Sciatic nerve (tissue), 2 donors: ENCODE measurements around the gene COL18A1. TPM values are rescaled to one million over a fixed set of nuclear protein-coding genes. Genes with fewer than 3 reads are reported as not detected.
A peak's percentile ranks its signal among the peaks of the same experiment; 100 is the strongest.

Experiments
- ATAC-seq: fragments of 200-7000 bp; cut with Tn5 transposase; one replicate; pipeline ENCODE4 v1.9.1; 2020; ENCODE audit warnings: mild to moderate bottlenecking, moderate library complexity
- DNase-seq: peaks from one replicate; pipeline ENCODE4 v3.0.0-alpha.2; 2020; ENCODE audit warnings: low spot score
- intact Hi-C: fragments of 100-400 bp; cut with DNase I; formaldehyde crosslinking; loops from one replicate; pipeline ENCODE4 v1.14.2; 2022
- total RNA-seq: library from RNA; stranded (reverse); fragmentation: NEBNext Ultra II Directional; extraction: Animal tissue kit (Norgen Biotek cat#: 25700); gene quantifications from one replicate; pipeline ENCODE4 v1.2.1, GENCODE V29; 2021
- donor health status: DM: no; HTN: no; CAD: no.
- donor health status: DM: no; HTN: no; CAD: no.

Gene COL18A1
- total RNA-seq, 1 donor from 2014 or later, result 129 TPM

DNA sequence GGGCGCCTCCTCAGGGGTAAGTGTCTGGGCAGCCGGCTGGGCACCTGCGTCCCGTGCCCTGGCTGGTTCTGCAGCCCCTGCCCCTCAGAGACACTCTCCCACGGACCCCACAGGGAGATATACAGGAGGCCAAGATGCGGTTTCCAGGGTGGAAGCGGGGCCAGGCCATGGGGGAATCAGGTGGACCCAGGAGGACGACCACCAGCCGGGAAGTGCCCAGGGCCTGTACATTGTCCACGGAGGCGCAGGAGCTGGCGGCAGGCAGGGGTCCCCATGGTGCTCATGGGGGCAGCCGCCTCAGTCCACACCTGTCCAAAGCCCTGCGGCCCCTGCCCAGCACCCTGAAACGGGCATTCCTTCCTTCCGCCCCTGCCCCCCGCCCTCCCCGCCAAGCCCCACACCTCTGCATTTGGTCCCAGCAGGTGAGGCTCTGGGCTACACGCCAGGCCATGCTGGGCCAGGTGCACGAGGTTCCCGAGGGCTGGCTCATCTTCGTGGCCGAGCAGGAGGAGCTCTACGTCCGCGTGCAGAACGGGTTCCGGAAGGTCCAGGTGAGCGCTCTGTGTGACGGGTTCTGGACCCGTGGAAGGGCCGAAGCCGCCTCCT is 100.6 kb downstream of the COL18A1 start:
- ATAC-seq, result no peak
- intact Hi-C loops, result no loop called here
- peak; percentile 57 for DNase-seq

DNA sequence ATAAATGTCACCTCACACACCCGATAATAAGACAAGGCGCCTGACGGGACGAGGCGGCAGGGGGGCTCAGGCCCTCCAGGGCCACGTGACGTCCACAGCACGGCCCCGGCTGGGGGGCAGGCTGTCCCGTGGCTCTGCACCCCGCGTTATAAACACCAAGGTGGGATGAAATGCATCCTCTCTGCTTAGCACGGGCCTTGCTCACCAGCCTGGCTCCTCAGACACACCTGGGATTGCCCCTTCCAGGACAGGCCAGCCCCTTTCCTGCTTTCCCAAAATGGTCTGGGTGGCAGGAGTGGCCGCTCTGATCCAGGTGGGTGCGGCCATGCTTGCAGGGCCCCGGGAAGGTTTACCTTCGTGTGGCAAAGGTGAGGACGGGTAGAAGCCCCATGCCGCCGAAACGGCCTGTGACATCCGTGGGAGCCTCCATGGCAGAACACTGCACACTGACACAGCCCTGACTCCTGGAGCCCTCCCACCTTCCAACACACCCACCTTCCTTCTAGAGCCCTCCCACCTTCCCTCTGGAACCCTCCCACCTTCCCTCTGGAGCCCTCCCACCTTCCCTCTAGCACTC is 101.4 kb downstream of the COL18A1 start:
- intact Hi-C loops, result no loop called here
- DNase-seq (peak; percentile 50), ATAC-seq (no peak)

DNA sequence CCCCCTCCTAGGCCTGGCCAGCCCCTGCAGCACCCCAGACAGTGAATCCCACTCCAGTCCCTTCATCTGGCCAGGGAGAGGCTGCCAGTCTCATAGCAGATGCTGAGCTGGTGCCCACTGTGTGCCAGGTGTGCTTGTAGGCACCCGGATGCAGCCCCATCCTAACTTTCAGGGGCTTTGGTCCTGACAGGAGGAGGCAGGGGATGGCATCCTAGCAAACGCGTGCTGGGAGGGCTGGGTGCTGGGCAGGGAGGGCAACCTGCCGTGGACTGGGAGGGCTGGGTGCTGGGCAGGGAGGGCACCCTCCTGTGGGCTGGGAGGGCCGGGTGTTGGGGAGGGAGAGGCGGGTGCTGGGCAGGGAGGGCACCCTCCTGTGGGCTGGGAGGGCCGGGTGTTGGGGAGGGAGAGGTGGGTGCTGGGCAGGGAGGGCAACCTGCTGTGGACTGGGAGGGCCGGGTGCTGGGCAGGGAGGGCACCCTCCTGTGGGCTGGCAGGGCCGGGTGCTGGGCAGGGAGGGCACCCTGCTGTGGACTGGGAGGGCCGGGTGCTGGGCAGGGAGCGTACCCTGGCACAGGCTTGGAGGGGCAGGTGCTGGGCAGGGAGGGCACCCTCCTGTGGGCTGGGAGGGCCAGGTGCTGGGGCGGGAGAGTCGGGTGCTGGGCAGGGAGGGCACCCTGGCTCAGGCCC is 102.0 kb downstream of the COL18A1 start:
- intact Hi-C loops, result no loop called here
- ATAC-seq (no peak), DNase-seq (peak; percentile 53)

- intact Hi-C loops, result no loop called here
- DNase-seq (peak; percentile 38), ATAC-seq (no peak)
These were observed 102.5 kb downstream of the COL18A1 start for GRCh38 chr21:45507523-45507875.

DNA sequence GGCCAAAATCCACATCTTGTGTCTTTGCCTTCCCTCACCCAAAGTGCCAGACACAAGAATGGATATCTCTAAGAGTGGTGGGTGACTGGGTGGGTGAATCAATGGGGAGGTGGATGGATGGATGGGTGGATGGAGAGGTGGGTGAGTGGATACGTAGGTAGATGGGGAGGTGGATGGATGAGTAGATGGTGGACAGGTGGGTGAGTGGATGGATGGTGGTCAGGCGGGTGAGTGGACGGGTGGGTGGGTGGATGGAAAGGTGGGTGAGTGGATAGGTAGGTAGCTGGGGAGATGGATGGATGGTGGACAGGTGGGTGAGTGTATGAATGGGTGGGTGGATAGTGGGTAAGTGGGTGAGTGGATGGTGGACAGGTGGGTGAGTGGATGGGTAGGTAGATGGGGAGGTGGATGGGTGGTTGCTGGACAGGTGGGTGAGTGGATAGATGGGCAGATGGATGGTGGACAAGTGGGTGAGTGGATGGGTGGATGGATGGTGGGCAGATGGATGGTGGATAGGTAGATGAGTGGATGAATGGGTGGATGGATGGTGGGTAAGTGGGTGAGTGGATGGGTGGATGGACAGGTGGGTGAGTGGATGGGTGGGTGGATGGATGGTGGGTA is 103.0 kb downstream of the COL18A1 start:
- no peak for ATAC-seq
- DNase-seq, result peak; percentile 35
- intact Hi-C loops, result no loop called here

GRCh38 chr21:45508607-45509565 is 103.9 kb downstream of the COL18A1 start:
- intact Hi-C loops, result no loop called here
- ATAC-seq (no peak), DNase-seq (peak; percentile 57)

- ATAC-seq (no peak), DNase-seq (peak; percentile 58)
- intact Hi-C loops, result no loop called here
These were observed 104.9 kb downstream of the COL18A1 start for GRCh38 chr21:45509566-45510465.

DNA sequence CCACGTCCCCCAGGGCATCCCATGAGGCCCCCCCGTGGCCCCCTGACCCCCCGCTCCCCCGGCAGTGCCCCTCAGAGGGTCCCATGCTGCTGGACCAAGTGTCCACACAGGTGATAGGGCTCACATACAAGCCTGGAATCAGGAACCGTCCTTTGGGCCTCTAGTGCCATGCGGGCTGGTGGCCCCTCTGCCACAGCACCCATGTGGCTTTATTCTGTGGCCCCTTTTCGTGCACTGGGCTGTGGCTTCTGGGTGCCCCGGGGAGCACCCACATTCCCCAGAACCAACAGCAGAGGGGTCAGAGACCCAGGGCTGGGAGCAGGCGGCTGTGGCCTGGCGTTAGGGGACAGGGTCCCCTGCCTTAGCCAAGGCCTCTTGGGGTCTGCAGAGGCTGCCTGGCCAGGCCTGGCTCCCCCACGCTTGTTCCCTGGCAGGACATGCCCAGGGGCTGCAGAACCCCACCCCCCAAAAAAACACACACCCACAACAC is 105.5 kb downstream of the COL18A1 start:
- ATAC-seq, result no peak
- intact Hi-C loops, result no loop called here
- DNase-seq, result no peak

GRCh38 chr21:45511007-45511406 is 106.0 kb downstream of the COL18A1 start:
- DNase-seq, result peak; percentile 31
- no peak for ATAC-seq
- intact Hi-C loops, result no loop called here

- intact Hi-C loops, result no loop called here
- ATAC-seq (no peak), DNase-seq (peak; percentile 53)
These were observed 106.9 kb downstream of the COL18A1 start for GRCh38 chr21:45511661-45512431.

- intact Hi-C loops, result no loop called here
- DNase-seq, result peak; percentile 40
- ATAC-seq, result no peak
These were observed 107.6 kb downstream of the COL18A1 start for GRCh38 chr21:45512626-45513002.

DNA sequence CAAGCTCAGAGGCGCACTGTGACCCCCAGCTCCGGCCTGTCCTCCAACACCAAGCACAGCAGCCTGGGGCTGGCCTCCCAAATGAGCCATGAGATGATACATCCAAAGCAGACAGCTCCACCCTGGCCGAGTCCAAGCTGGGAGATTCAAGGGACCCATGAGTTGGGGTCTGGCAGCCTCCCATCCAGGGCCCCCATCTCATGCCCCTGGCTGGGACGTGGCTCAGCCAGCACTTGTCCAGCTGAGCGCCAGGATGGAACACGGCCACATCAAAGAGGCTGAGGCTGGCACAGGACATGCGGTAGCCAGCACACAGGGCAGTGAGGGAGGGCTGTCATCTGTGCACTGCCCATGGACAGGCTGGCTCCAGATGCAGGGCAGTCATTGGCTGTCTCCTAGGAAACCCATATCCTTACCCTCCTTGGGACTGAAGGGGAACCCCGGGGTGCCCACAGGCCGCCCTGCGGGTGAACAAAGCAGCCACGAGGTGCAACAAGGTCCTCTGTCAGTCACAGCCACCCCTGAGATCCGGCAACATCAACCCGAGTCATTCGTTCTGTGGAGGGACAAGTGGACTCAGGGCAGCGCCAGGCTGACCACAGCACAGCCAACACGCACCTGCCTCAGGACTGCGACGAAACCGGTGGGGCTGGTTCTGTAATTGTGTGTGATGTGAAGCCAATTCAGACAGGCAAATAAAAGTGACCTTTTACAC is 108.2 kb downstream of the COL18A1 start:
- DNase-seq (peak; percentile 37), ATAC-seq (no peak)
- intact Hi-C loops, result no loop called here

DNA sequence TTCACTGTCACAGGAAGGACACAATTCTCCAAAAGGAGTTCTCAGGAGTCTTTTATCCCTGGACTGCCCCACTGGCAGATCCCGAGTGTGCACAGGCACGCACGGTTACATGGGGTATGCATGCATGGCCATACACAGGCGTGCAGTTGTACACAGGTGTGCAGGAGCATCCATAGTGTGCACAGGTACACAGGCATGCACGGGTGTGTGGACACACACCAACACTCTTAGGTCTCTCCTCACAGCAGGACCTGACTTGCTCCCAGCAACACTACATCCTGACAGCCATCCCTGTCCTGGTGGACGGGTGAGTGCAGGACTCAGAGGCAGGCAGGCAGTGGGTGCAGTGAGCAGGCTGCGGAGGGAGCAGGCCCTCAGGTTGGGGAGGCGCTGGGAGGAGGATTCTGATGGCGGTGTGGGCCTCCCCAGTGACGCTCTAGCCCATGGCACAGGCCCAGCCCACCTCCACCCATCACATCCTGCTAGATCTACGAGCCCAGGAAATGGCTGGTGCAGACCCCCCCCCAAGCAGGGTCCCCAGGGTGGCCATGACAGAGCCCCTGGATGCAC is 108.9 kb downstream of the COL18A1 start:
- ATAC-seq (no peak), DNase-seq (peak; percentile 48)
- intact Hi-C loops, result no loop called here

GRCh38 chr21:45514311-45515021 is 109.5 kb downstream of the COL18A1 start:
- intact Hi-C loops, result no loop called here

DNA sequence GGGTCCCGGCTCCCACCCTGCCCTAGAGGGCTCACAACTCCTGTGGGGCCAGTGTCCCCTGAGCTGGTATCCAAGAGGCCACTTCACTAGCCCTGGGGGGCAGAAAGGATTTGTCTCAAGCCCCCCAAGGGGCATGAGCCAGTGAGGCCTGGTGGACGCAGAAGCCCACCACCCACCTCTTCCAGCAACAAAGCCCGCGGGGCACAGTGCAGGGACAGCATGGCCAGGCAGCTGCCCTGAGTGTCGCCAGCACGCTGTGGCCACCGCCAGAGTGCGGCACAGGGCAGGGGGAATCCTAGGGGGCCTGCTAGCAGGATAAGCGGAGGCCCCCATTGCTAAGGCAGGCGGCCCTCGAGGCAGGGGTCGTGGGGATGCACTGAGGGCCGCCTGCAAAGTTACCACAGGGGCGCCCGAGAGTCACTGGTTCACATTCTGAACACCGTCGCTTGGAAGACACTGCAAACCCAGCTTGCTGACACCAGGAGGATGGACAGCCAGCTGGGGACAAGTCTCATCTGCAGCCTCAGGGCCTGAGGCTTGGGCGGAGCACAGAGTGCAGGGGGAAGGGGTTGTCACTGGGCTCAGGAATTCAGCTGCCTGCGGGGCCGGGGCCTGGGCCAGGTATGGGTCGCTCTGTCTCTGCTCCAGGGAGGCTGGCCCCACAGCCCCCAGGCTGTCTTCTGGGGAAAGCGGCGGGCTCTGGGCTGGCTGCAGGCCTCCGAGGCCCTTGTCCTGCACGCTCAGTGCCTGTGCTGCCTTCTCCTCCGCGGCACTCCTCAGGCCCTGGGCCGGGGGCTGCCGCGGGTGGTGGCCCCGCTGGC is 110.5 kb downstream of the COL18A1 start:
- no peak for ATAC-seq
- peak; percentile 49 for DNase-seq
- intact Hi-C loops, result no loop called here

More at GRCh38 chr21:45514311-45515021, 109.5 kb downstream of the COL18A1 start:
- DNase-seq, result peak; percentile 56
- no peak for ATAC-seq
